Measurements from ENCODE around the gene HSPA4L. TPM values are rescaled to one million over a fixed set of nuclear protein-coding genes. Genes with fewer than 3 reads are reported as not detected.

HSPA4L gene
- 12.4 TPM for total RNA-seq
- long read RNA-seq, full-length matches to known transcripts, result 7 of 14 reads
- long read RNA-seq, partial matches to known transcripts, result 3 of 14 reads
- long read RNA-seq, other reads (novel, unspliced or antisense), result 4 of 14 reads

DNA sequence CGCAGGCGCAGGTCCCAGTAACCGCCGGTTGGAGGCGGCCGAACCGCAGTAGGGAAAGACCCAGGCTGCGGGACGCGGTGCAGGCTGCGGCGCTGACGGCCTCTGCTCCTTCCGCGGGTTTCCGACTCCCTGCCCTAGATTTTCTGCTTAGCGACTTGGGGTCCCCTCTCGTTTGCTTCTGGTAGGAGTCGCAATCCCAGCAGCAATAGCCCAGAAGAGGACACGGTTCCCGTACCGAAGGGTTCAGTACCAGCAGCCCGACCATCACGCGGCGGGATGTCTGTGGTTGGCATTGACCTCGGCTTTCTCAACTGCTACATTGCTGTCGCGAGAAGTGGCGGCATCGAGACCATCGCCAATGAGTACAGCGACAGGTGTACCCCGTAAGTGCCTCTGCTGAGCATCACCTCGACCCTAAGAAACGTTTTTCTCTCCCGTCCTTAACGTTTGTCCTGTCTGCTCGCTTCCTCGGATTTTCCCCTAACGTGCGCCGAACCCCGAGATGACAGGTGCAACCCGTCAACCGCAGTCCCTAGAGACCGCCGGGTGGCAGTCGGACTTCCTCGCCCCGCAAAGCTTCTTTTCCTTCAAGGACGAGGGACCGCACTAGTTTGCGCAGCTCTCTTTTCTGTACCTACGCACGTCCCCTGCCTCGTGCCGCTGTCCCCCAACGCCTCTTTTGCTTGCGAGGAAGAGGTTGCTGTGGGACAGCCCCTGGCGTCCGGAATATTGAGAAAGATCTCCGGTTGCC, at the start of gene HSPA4L:
Gene HSPA4L, plus strand, starts transcription at position 48 of the 751 bp plus-strand sequence. Its CDS starts 229 bp downstream, at position 277.
- intact Hi-C loops (cut with DNase I), result loop anchor here (2.0 to 5.0 kb wide), 2 partner anchors 100 to 182 kb away; partner anchors contain the start of genes ABHD18, MFSD8 and PLK4
- peak; percentile 77 for DNase-seq (ENCODE audit: low spot score)

DNA sequence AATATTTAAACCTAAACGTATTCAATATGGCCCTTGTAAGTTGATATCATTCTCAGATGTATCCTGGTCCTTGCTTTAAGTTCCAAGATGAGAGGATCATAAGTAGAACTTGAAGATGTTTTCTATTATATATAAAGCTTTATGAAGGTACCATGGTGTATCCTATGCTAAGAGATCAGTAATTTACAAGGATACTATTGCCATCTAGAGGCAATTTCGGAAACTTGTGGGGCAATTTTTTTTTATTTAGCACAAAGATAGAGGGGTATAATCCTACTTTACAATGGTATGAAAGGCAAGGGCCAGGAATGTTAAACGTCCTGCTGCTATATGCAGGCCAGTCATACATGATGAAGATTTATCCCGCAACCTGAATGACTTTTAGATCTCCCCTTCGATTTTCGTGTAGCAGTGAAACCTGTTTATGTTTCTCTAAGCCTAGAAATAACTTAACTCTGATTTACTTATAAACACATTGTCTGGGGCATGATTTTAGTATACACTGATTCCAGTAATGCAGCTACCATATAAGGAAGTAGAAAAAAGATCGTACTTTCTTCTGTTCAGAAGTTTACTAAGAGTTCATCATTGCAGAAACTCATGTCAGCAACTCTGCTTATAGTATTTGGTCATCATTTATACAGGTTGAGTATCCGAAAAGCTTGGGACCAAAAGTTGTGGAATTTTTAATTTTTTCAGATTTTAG, 49.3 kb upstream of the HSPA4L start:
- DNase-seq (ENCODE audit: low spot score), result no peak
- intact Hi-C loops (cut with DNase I), result loop anchor here (2.0 kb wide), 1 partner anchor 128 kb away; no protein-coding TSS in a partner anchor

DNA sequence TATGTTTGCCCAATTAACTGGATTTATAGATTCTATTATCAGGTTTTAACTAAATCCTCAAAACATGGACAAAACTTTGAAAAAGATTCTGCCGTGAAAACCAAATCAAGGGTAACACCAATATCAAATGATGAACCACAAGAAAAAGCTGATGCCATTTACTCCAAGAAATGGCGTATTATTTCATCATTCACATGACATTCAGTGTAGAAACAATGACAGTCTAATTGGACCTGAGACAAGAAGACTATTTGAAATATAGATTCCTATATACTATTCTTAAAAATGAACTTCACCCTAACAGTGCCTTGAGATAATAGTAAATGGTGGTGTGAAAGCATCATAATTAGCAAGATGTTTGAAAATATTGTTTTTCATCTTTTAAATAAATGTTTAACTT, 47.1 kb upstream of the HSPA4L start:
- intact Hi-C loops (cut with DNase I), result no loop called here
- DNase-seq (ENCODE audit: low spot score), result no peak

DNA sequence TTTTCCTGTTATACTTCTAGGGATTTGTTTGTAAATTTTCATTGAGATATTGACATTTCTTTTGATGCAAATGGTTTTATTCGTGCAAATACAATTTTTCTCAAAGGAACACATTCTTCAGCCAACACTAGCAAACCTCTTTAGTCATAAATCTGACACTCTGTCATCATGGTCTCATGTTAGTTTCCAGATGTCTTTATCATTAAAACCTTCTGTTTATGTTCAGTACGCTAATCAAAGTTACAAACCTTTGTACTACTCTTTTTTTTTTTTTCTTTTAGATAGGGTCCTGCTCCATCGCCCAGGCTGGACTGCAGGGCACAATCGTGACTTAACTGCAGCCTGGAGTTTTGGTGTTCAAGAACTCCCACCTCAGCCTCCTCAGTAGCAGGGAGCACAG, 44.8 kb upstream of the HSPA4L start:
- no peak for DNase-seq (ENCODE audit: low spot score)
- intact Hi-C loops (cut with DNase I), result no loop called here

DNA sequence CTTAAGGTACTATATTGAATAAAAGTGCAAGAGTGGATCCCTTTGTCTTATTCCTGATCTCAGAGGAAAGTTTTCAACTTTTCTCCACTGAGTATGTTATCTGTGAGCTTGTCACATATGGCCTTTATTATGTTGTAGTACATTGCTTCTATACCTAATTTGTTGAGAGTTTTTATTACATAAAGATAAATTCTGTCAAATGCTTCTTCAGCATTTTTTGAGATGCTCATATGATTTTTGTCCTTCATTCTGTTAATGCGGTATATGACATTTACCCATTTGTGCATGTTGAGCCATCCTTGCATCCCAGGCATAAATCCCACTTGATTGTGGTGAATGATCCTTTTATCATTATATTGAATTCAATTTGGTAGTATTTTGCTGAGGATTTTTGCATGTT, 40.9 kb upstream of the HSPA4L start:
- no peak for DNase-seq (ENCODE audit: low spot score)
- intact Hi-C loops (cut with DNase I), result no loop called here

DNA sequence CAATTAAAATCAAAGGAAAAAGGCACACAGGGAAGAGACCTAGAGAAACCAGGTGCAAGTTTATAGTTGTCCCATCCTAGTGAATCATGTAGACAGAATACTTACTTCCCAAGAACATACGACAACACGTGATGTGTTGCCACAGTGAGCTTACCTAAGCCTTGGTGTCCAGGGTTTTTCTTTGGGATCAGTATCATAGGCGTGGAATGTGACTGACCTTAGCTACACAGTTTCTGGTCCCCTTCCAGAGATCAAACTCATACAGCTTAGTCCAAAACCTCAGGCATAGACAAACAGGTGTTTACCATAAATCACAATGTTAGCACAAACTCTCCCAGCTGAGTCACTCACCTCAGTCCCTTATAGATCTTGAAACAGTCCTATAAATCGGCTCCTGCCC, 34.2 kb upstream of the HSPA4L start:
- intact Hi-C loops (cut with DNase I), result no loop called here
- DNase-seq (ENCODE audit: low spot score), result no peak

DNA sequence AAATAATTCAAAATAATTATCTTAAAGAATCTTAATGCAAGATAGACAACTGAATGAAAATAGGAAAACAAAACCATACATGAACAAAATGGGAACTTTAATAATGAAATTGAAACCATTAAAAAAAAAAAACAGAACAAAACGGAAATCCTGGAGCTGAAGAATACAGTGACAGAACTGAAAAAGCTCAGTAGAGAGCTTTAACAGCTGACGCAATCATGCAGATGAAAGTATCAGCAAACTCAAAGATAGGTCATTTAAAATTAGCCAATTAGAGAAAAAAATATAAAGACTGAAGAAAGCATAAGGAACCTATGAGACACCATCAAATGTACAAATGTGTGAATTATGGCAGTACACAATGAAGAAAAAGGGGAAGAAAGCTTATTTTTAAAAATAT, 33.2 kb upstream of the HSPA4L start:
- intact Hi-C loops (cut with DNase I), result no loop called here
- DNase-seq (ENCODE audit: low spot score), result no peak

DNA sequence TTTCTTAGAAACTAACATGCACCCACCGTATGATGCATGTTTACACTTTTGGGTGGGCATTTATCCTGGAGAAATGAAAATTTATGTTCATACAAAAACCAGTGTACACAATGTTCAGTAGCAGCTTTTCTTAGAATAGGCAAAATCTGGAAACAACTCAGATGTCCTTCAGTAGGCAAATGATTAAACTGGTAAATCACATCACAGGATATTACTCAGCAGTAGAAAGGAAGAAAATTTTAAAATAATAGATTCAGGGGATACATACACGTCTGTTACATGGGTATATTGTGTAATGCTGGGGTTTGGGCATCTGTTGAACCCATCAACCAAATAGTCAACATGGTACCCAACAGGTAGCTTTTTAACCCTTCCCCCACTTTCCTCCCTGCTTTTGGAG, 25.2 kb upstream of the HSPA4L start:
- intact Hi-C loops (cut with DNase I), result no loop called here
- no peak for DNase-seq (ENCODE audit: low spot score)

DNA sequence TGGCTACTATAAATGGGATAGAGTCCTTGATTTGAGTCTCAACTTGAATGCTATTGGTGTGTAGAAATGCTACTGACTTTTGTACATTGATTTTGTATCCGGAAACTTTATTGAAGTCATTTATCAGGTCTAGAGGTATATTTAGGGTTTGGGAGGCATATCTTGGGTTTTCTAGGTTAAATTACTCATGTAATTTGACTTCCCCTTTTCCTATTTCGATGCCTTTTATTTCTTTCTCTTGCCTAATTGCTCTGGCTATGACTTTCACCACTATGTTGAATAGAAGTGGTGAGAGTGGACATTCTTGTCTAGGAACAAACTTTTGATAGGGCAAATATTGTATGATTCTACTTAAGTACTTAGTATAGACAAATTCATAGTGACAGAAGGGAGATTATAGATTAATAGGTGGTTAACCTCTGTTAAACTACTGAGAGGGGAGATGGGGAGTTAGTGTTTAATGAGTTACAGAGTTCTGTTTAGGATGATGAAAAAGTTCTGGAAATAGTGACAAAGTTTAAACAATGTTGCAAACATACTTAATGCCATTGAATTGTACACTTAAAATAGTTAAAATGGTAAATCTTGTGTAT, 22.8 kb upstream of the HSPA4L start:
- no peak for DNase-seq (ENCODE audit: low spot score)
- intact Hi-C loops (cut with DNase I), result no loop called here

DNA sequence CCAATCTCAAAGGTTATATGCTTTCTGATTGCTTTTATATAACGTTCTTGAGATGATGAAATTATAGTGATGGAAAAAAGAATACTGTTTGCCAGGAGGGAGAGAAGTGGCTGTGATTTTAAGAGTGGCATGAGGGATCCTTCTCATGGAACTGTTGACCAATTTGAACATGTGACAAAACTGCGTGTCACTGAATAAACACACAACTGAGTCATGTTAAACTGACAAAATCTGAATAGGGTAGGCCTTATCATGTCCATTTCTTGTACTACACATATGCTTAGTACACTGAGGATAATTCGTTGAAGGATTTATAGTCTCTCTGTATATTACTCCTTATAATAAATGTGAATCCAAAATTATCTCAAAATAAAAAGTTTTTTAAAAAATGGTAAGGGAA, 22.2 kb upstream of the HSPA4L start:
- DNase-seq (ENCODE audit: low spot score), result no peak
- intact Hi-C loops (cut with DNase I), result no loop called here

DNA sequence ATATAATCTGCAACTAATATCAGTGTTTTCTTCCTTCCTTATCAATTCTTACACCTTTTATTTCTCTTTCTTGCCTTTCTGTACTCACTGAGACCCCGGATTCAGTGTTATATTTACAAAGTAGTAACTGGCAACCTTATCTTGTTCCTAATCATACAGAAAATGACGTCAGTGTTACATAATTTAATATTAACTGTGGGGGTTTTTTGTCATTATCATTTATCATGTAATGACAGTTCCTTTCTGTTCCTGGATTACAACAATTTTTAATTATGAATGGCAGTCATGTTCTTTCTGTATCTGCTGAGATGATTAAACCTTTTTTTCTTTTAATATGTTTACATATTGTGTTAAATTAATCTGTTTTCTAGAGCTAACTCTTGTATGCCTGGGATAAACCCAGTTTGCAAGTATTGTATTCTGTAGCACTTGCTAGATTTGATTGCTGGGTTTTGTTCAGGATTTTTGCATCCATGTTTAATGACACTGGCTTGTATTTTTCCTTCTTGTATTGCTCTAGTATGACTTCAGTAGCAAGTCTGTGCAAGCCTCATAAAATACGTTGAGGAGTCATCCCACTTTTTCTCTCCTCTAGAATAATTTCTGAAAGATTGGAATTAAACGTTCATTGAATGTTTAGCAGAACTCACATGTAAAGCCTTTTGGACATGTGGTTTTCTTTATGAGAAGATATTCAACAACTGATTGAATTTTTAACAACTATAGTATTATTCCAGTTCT, 10.4 kb upstream of the HSPA4L start:
- intact Hi-C loops (cut with DNase I), result no loop called here

DNA sequence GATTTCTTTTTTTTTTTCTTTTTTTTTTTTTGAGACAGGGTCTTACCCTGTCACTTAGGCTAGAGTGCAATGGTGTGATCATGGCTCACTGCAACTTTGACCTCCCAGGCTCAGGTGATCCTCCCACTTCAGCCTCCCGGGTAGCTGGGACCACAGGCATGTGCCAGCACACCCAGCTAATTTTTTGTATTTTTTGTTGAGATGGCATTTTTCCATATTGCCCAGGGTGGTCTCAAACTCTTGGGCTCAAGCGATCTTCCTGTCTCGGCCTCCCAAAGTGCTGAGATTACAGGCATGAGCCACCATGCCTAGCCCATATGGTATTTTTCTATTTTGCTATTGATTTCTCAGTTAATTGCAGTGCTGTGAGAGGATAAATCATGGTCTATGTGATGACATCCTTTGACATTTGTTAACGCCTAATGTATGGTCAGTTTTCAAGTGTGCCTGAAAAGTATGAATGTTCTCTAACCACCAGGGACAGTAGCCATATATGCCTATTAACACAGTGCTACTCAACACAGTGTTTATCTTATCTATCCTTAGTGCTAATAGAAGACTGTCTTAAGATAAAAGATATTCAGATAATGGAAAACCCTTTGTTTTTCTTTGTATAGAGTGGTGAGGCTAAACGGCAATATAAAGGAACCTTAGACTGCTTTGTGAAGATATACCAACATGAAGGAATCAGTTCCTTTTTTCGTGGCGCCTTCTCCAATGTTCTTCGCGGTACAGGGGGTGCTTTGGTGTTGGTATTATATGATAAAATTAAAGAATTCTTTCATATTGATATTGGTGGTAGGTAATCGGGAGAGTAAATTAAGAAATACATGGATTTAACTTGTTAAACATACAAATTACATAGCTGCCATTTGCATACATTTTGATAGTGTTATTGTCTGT, 9.1 kb upstream of the HSPA4L start:
- intact Hi-C loops (cut with DNase I), result no loop called here

More for the DNA sequence above, 10.4 kb upstream of the HSPA4L start:
- no peak for DNase-seq (ENCODE audit: low spot score)

DNA sequence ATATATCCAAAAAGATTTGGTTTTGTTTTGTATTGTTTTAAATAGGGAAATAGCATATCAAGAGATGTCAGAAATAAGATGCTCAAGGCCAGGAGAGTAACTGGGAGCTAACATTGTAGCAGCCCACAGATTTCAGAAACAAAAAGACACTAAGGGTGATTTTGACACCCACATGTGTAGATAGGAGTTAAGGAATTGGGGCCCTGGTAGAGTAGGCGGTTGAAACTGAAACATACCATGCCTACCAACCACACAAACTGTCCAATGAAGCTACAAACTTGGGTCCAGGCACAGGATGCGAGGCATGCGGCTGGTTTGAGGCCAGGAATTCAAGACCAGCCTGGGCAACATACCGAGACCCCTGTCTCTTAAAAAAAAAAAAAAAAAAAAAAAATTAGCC, 6.3 kb upstream of the HSPA4L start:
- intact Hi-C loops (cut with DNase I), result no loop called here
- no peak for DNase-seq (ENCODE audit: low spot score)

More for the DNA sequence above, 9.1 kb upstream of the HSPA4L start:
- no peak for DNase-seq (ENCODE audit: low spot score)

DNA sequence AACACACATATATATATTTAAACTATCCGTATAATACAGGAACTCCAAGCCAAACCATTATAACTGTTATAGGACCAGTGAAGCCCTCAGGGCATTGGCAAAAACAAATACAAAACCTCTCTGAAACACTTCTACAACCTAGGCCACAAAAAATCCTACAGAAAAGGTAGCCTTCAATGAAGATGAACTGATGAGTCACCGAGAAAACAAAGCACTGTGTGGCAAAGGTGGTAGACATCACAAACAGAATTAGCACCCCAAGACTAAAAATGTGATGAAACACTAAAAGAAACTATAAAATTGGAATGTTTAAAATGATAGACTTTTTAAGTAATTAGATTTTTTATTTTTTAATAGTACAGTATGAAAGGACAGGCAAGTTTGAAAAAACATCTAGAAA, 5.5 kb upstream of the HSPA4L start:
- DNase-seq (ENCODE audit: low spot score), result no peak
- intact Hi-C loops (cut with DNase I), result no loop called here

DNA sequence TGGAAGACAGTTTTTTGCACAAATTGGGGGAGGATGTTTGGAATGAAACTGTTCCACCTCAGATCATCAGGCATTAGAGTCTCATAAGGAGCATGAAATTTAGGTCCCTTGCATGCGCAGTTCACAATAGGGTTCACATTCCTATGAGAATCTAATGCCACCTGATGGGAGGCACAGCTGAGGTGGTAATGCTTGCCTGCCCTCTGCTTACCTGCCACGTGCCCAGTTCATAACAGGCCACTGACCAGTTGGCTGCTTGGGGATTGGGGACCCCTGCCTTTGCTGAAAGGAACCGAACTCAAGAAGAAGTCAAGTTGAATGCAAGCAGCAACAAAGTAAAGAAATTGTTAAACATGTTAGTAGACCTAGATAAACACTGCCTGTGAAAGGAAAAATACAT, 4.6 kb upstream of the HSPA4L start:
- intact Hi-C loops (cut with DNase I), result no loop called here
- DNase-seq (ENCODE audit: low spot score), result no peak

DNA sequence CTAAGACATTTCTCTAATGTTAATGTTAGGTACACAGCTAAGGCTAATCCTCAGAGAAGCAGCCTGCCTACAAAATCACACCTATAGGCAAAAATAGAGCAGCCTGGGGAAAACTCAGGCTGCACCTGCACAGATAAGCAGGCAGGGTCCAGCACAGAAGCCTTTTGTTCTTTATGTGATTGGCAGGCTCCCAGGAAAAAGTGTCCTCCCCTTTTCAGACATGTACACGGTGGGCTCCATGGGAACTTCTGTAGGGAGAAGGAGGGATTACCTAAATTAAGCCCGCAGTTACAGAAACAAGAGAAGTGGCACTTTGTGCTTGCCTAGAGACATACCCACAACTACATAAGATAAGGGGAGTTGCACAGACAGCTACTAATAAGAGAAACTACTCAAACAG, 4.0 kb upstream of the HSPA4L start:
- intact Hi-C loops (cut with DNase I), result no loop called here
- no peak for DNase-seq (ENCODE audit: low spot score)

DNA sequence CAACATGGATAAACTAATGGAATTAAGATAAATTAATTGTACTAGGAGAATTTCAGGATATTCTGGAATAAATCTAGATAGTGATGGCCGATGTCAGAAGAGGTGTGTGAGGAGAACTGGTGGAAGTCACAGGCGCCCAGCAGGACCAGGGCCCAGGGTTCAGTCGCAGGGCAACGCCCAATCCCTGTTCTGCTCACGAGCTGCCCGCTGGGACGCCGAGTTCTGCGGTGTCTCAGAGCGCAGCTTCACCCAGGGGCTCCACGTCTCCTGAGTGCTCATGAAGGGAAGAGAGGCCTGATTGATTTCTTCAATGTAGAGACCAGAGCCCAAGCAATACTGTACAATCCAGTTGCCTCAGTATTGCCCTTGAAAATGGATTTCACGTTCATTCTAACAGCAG, 1.5 kb upstream of the HSPA4L start:
- DNase-seq (ENCODE audit: low spot score), result no peak
- intact Hi-C loops (cut with DNase I), result loop anchor here (5.0 kb wide), 1 partner anchor 102 kb away; the partner anchor contains the start of gene PLK4

DNA sequence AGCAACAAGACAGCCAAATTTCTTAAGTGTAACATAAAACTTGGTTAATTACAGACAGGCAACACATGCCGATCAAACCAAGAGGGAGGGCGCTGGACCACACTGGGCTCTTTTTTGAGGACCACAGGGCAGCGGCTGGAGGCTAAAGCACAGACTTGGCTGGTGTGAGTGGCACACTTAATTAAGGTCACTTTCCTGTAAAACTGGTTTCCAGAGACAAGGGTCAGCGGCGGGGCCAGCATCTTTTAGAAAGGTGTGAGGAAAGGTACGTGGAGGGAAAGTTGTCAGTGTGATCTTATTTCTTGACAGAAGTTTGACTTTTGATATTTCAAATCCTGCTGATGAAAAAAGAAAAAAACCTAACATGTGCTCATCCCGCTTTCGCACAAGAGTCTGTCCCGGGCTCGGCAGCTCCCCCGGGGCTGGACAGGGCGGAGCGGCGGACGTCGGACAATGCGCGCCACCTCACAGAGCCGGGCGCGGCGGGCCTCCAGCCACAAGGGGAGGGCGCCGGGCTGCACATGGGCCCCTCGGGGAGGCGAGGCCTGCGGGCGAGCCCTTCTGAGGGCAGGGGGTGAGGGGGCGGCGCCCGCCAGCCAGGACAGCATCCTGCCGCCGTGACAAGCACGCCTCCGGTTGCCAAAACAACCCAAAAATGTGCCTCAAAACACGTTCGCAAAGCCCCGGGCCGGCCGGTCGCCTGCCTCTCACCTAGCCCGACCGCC, 660 bp upstream of the HSPA4L start:
- DNase-seq (ENCODE audit: low spot score), result peak; percentile 76
- intact Hi-C loops (cut with DNase I), result loop anchor here (2.0 to 5.0 kb wide), 2 partner anchors 101 to 183 kb away; partner anchors contain the start of genes ABHD18, MFSD8 and PLK4
